Neuron (in vitro differentiated cells): ENCODE data around the gene FCHSD2.
"Not testable (repeated sequence)": the region's sequence is repeated elsewhere in the genome, so short reads cannot be mapped to it uniquely, and the experiment has no call there.

Experiments used
- H2AFZ ChIP-seq: one replicate; pipeline ENCODE4 v1.6.1; 2013; ENCODE audit warnings: low read depth, mild to moderate bottlenecking, inconsistent platforms, low read length, moderate library complexity
- H3K27me3 ChIP-seq: one replicate; pipeline ENCODE4 v1.6.1; 2013; ENCODE audit warnings: low read length; ENCODE audit not compliant: insufficient read depth
- H3K36me3 ChIP-seq: one replicate; pipeline ENCODE4 v1.6.1; 2013; ENCODE audit warnings: low read length; ENCODE audit not compliant: insufficient read depth
- H3K4me1 ChIP-seq: one replicate; pipeline ENCODE4 v1.6.1; 2013; ENCODE audit warnings: low read length; ENCODE audit not compliant: insufficient read depth
- H3K4me3 ChIP-seq: 2 replicates; pipeline ENCODE4 v1.5.1; 2013; ENCODE audit warnings: mild to moderate bottlenecking, low read length, moderate library complexity
- H3K9me3 ChIP-seq: one replicate; pipeline ENCODE4 v1.6.1; 2013; ENCODE audit warnings: low read length

The FCHSD2 gene

GRCh38 chr11:72909558-72910388 is 232.3 kb downstream of the FCHSD2 start:
- not testable (repeated sequence) for H3K27me3 ChIP-seq, H3K36me3 ChIP-seq, H2AFZ ChIP-seq, H3K4me3 ChIP-seq, H3K4me1 ChIP-seq
- peaks cover 15% of the 10 kb centered on the region for H3K9me3 ChIP-seq

- Histone ChIP-seq H3K36me3 (no peaks in the 10 kb centered on the region), H3K27me3 (no peaks in the 10 kb centered on the region), H2AFZ (no peak overlapping the region), H3K4me1 (no peaks in the 10 kb centered on the region), H3K9me3 (peaks cover 15% of the 10 kb centered on the region), H3K4me3 (no peak overlapping the region)
Measured at GRCh38 chr11:72908032-72908676, 234.0 kb downstream of the FCHSD2 start.

GRCh38 chr11:72904016-72904415 is 238.1 kb downstream of the FCHSD2 start:
- H3K9me3 ChIP-seq, result peaks cover 6% of the 10 kb centered on the region
- no peak overlapping the region for H3K4me3 ChIP-seq
- no peaks in the 10 kb centered on the region for H3K27me3 ChIP-seq
- no peak overlapping the region for H2AFZ ChIP-seq
- peaks cover 3% of the 10 kb centered on the region for H3K36me3 ChIP-seq
- no peaks in the 10 kb centered on the region for H3K4me1 ChIP-seq

- Histone ChIP-seq H3K4me3 (no peak overlapping the region), H2AFZ (no peak overlapping the region), H3K27me3 (no peaks in the 10 kb centered on the region), H3K9me3 (no peaks in the 10 kb centered on the region), H3K4me1 (no peaks in the 10 kb centered on the region), H3K36me3 (peaks cover 5% of the 10 kb centered on the region)
Measured at GRCh38 chr11:72901374-72901773, 240.7 kb downstream of the FCHSD2 start.

- Histone ChIP-seq H3K36me3 (peaks cover 5% of the 10 kb centered on the region), H2AFZ (no peak overlapping the region), H3K27me3 (no peaks in the 10 kb centered on the region), H3K4me1 (no peaks in the 10 kb centered on the region), H3K4me3 (no peak overlapping the region), H3K9me3 (no peaks in the 10 kb centered on the region)
Measured at GRCh38 chr11:72900013-72900412, 242.1 kb downstream of the FCHSD2 start.

GRCh38 chr11:72899238-72899637 is 242.9 kb downstream of the FCHSD2 start:
- Histone ChIP-seq H3K4me3 (no peak overlapping the region), H2AFZ (no peak overlapping the region), H3K27me3 (no peaks in the 10 kb centered on the region), H3K4me1 (no peaks in the 10 kb centered on the region), H3K36me3 (peaks cover 8% of the 10 kb centered on the region), H3K9me3 (no peaks in the 10 kb centered on the region)

- no peaks in the 10 kb centered on the region for H3K4me1 ChIP-seq
- H2AFZ ChIP-seq, result no peak overlapping the region
- H3K27me3 ChIP-seq, result no peaks in the 10 kb centered on the region
- H3K9me3 ChIP-seq, result no peaks in the 10 kb centered on the region
- no peak overlapping the region for H3K4me3 ChIP-seq
- peaks cover 8% of the 10 kb centered on the region for H3K36me3 ChIP-seq
Measured at GRCh38 chr11:72897506-72897905, 244.6 kb downstream of the FCHSD2 start.

- Histone ChIP-seq H3K27me3 (no peaks in the 10 kb centered on the region), H3K4me1 (no peaks in the 10 kb centered on the region), H2AFZ (no peak overlapping the region), H3K9me3 (no peaks in the 10 kb centered on the region), H3K36me3 (peaks cover 8% of the 10 kb centered on the region), H3K4me3 (no peak overlapping the region)
Measured at GRCh38 chr11:72896431-72896830, 245.7 kb downstream of the FCHSD2 start.

- Histone ChIP-seq H3K36me3 (peaks cover 34% of the 10 kb centered on the region), H3K4me1 (no peaks in the 10 kb centered on the region), H3K4me3 (no peak overlapping the region), H3K9me3 (no peaks in the 10 kb centered on the region), H3K27me3 (no peaks in the 10 kb centered on the region), H2AFZ (no peak overlapping the region)
Measured at GRCh38 chr11:72890881-72891280, 251.2 kb downstream of the FCHSD2 start.

GRCh38 chr11:72886619-72887018 is 255.5 kb downstream of the FCHSD2 start:
- Histone ChIP-seq H3K27me3 (no peaks in the 10 kb centered on the region), H2AFZ (no peak overlapping the region), H3K4me3 (no peak overlapping the region), H3K36me3 (peaks cover 41% of the 10 kb centered on the region), H3K9me3 (no peaks in the 10 kb centered on the region), H3K4me1 (no peaks in the 10 kb centered on the region)

- H2AFZ ChIP-seq, result no peak overlapping the region
- H3K4me3 ChIP-seq, result no peak overlapping the region
- H3K27me3 ChIP-seq, result no peaks in the 10 kb centered on the region
- no peaks in the 10 kb centered on the region for H3K9me3 ChIP-seq
- H3K4me1 ChIP-seq, result no peaks in the 10 kb centered on the region
- peaks cover 41% of the 10 kb centered on the region for H3K36me3 ChIP-seq
Measured at GRCh38 chr11:72885749-72886609, 256.1 kb downstream of the FCHSD2 start.

GRCh38 chr11:72876147-72876546 is 266.0 kb downstream of the FCHSD2 start:
- Histone ChIP-seq H3K4me3 (no peak overlapping the region), H3K36me3 (peaks cover 4% of the 10 kb centered on the region), H3K27me3 (no peaks in the 10 kb centered on the region), H2AFZ (no peak overlapping the region), H3K9me3 (peaks cover 5% of the 10 kb centered on the region), H3K4me1 (no peaks in the 10 kb centered on the region)

- no peaks in the 10 kb centered on the region for H3K27me3 ChIP-seq
- peaks cover 5% of the 10 kb centered on the region for H3K9me3 ChIP-seq
- no peak overlapping the region for H2AFZ ChIP-seq
- no peaks in the 10 kb centered on the region for H3K4me1 ChIP-seq
- no peak overlapping the region for H3K4me3 ChIP-seq
- H3K36me3 ChIP-seq, result peaks cover 4% of the 10 kb centered on the region
Measured at GRCh38 chr11:72875736-72876135, 266.4 kb downstream of the FCHSD2 start.
